CD4-positive, alpha-beta memory T cell (primary cell): Measurements from ENCODE around the gene GRIK1. TPM values are rescaled to one million over a fixed set of nuclear protein-coding genes. Genes with fewer than 3 reads are reported as not detected.

Experiments used
- CTCF ChIA-PET: fragments of 350-600 bp; sonication (Branson Sonifier 250); formaldehyde crosslinking; loops from one replicate; lab custom pipeline; 2021; ENCODE audit warnings: inconsistent platforms; ENCODE audit not compliant: partially characterized antibody; lab: Charles Lee
- POLR2A ChIA-PET: fragments of 350-600 bp; sonication (Branson Sonifier 250); formaldehyde crosslinking; loops from one replicate; lab custom pipeline; 2021; ENCODE audit not compliant: partially characterized antibody; lab: Charles Lee
- DNase-seq, 5 donors: peaks; one replicate each; pipeline versions ENCODE4 v3.0.0 to v3.0.0-alpha.2; 2020 to 2022; ENCODE audit warnings: mixed read lengths in 1 of 5
- H3K27ac ChIP-seq: one replicate; pipeline ENCODE4 v1.7.0; 2013; ENCODE audit warnings: low read depth, low read length
- H3K27me3 ChIP-seq: 2 replicates; pipeline ENCODE4 v1.7.0; 2013; ENCODE audit warnings: mild to moderate bottlenecking, low read length, moderate library complexity; ENCODE audit not compliant: insufficient read depth
- H3K36me3 ChIP-seq: 2 replicates; pipeline ENCODE4 v1.7.0; 2013; ENCODE audit warnings: mild to moderate bottlenecking, low read length, moderate library complexity; ENCODE audit not compliant: insufficient read depth
- H3K4me1 ChIP-seq: 2 replicates; pipeline ENCODE4 v1.7.0; 2013; ENCODE audit warnings: mild to moderate bottlenecking, low read length, moderate library complexity; ENCODE audit not compliant: insufficient read depth
- H3K4me3 ChIP-seq, 2 donors: one replicate each; pipeline ENCODE4 v1.7.0; 2013; ENCODE audit warnings: low read length in 2 of 2, mild to moderate bottlenecking in 1 of 2
- H3K9me3 ChIP-seq, 2 donors: one replicate each; pipeline ENCODE4 v1.7.0; 2013; ENCODE audit warnings: low read length in 2 of 2, control low read depth in 1 of 2; ENCODE audit not compliant: control insufficient read depth in 1 of 2
- H3K27ac Mint-ChIP-seq, 7 donors: one replicate each; pipeline ENCODE4 v1.8.0; 2020 to 2021; ENCODE audit warnings: mixed read lengths in 7 of 7, mild to moderate bottlenecking in 6 of 7, inconsistent platforms in 3 of 7, moderate library complexity in 3 of 7
- H3K27me3 Mint-ChIP-seq, 2 donors: one replicate each; pipeline ENCODE4 v1.8.0; 2020 to 2021; ENCODE audit warnings: mixed read lengths in 2 of 2
- H3K36me3 Mint-ChIP-seq, 2 donors: one replicate each; pipeline ENCODE4 v1.8.0; 2020 to 2021; ENCODE audit warnings: mixed read lengths in 2 of 2, inconsistent platforms in 1 of 2, mild to moderate bottlenecking in 1 of 2
- H3K4me1 Mint-ChIP-seq, 4 donors: one replicate each; pipeline ENCODE4 v1.8.0; 2020 to 2021; ENCODE audit warnings: mixed read lengths in 4 of 4, mild to moderate bottlenecking in 1 of 4
- H3K4me3 Mint-ChIP-seq, 8 donors: one replicate each; pipeline ENCODE4 v1.8.0; 2020 to 2021; ENCODE audit warnings: mixed read lengths in 8 of 8, mild to moderate bottlenecking in 7 of 8, moderate library complexity in 6 of 8, inconsistent platforms in 3 of 8
- H3K9me3 Mint-ChIP-seq, 8 donors: one replicate each; pipeline ENCODE4 v1.8.0; 2020 to 2021; ENCODE audit warnings: mixed read lengths in 8 of 8, mild to moderate bottlenecking in 5 of 8, inconsistent platforms in 3 of 8, moderate library complexity in 1 of 8
- intact Hi-C: fragments of 100-400 bp; cut with micrococcal nuclease; formaldehyde crosslinking; loops from one replicate; pipeline ENCODE4 v1.15.1; 2023
- polyA plus RNA-seq, 2 donors: library from polyadenylated mRNA; unstranded; fragments of 300-500 nt; fragmentation: Illumina TruSeq; gene quantifications; one replicate each; pipeline ENCODE4 v1.2.3, GENCODE V29; 2021
- total RNA-seq, 2 experiments: library from RNA; stranded (reverse); gene quantifications; one replicate each; pipeline ENCODE4 v1.2.3, GENCODE V29; 2021

The GRIK1 gene
- total and polyA plus RNA-seq, 4 experiments from 2014 or later = not detected

- intact Hi-C loops = no loop called here
- Mint-ChIP-seq H3K4me3 (no peak overlapping the region), H3K27me3 (no peaks in the 10 kb centered on the region), H3K4me1 (no peaks in the 10 kb centered on the region), H3K36me3 (no peaks in the 10 kb centered on the region), H3K9me3 (peaks cover 0 to 13% (median 4%) of the 10 kb centered on the region in 8 donors), H3K27ac (no peak overlapping the region)
- H3K4me1 ChIP-seq = no peaks in the 10 kb centered on the region
- no peak overlapping the region for H3K27ac ChIP-seq
- no peaks in the 10 kb centered on the region for H3K36me3 ChIP-seq
- H3K4me3 ChIP-seq = no peak overlapping the region
- ChIA-PET POLR2A (no interaction called here), CTCF (no interaction called here)
- H3K9me3 ChIP-seq = no peaks in the 10 kb centered on the region
- no peaks in the 10 kb centered on the region for H3K27me3 ChIP-seq
- DNase-seq = no peak
These were observed 114.5 kb downstream of the GRIK1 start for GRCh38 chr21:29825345-29825744.

- H3K4me3 Mint-ChIP-seq = no peak overlapping the region
- intact Hi-C loops = no loop called here
- no peaks in the 10 kb centered on the region for H3K27me3 ChIP-seq
- CTCF ChIA-PET = no interaction called here
- H3K27ac Mint-ChIP-seq = no peak overlapping the region
- no peak for DNase-seq
- H3K36me3 Mint-ChIP-seq = no peaks in the 10 kb centered on the region
- H3K36me3 ChIP-seq = no peaks in the 10 kb centered on the region
- POLR2A ChIA-PET = no interaction called here
- H3K9me3 Mint-ChIP-seq = peaks cover 0 to 2% (median 0%) of the 10 kb centered on the region in 8 donors
- no peaks in the 10 kb centered on the region for H3K4me1 ChIP-seq
- no peaks in the 10 kb centered on the region for H3K9me3 ChIP-seq
- no peaks in the 10 kb centered on the region for H3K4me1 Mint-ChIP-seq
- H3K4me3 ChIP-seq = no peak overlapping the region
- no peaks in the 10 kb centered on the region for H3K27me3 Mint-ChIP-seq
- no peak overlapping the region for H3K27ac ChIP-seq
These were observed 117.7 kb downstream of the GRIK1 start for GRCh38 chr21:29822064-29822463.

GRCh38 chr21:29821230-29821629 lies 118.6 kb downstream of the GRIK1 start:
- Mint-ChIP-seq H3K36me3 (no peaks in the 10 kb centered on the region), H3K9me3 (no peaks in the 10 kb centered on the region), H3K27ac (no peak overlapping the region), H3K27me3 (no peaks in the 10 kb centered on the region), H3K4me1 (no peaks in the 10 kb centered on the region), H3K4me3 (no peak overlapping the region)
- Histone ChIP-seq H3K36me3 (no peaks in the 10 kb centered on the region), H3K27me3 (no peaks in the 10 kb centered on the region), H3K4me3 (no peak overlapping the region), H3K9me3 (no peaks in the 10 kb centered on the region), H3K4me1 (no peaks in the 10 kb centered on the region), H3K27ac (no peak overlapping the region)
- no peak for DNase-seq
- ChIA-PET POLR2A (no interaction called here), CTCF (no interaction called here)
- intact Hi-C loops = no loop called here

- CTCF ChIA-PET = no interaction called here
- Histone ChIP-seq H3K9me3 (no peaks in the 10 kb centered on the region), H3K27me3 (no peaks in the 10 kb centered on the region), H3K36me3 (no peaks in the 10 kb centered on the region), H3K4me3 (no peak overlapping the region), H3K4me1 (no peaks in the 10 kb centered on the region), H3K27ac (no peak overlapping the region)
- Mint-ChIP-seq H3K27me3 (no peaks in the 10 kb centered on the region), H3K36me3 (no peaks in the 10 kb centered on the region), H3K27ac (no peak overlapping the region), H3K9me3 (no peaks in the 10 kb centered on the region), H3K4me3 (no peak overlapping the region), H3K4me1 (no peaks in the 10 kb centered on the region)
- POLR2A ChIA-PET = no interaction called here
- intact Hi-C loops = no loop called here
- DNase-seq = no peak
These were observed 120.0 kb downstream of the GRIK1 start for GRCh38 chr21:29819675-29820326.

- no peaks in the 10 kb centered on the region for H3K9me3 ChIP-seq
- no peaks in the 10 kb centered on the region for H3K36me3 Mint-ChIP-seq
- no peaks in the 10 kb centered on the region for H3K36me3 ChIP-seq
- H3K27me3 ChIP-seq = no peaks in the 10 kb centered on the region
- intact Hi-C loops = no loop called here
- no peak overlapping the region for H3K4me3 Mint-ChIP-seq
- CTCF ChIA-PET = no interaction called here
- H3K27me3 Mint-ChIP-seq = no peaks in the 10 kb centered on the region
- H3K4me1 Mint-ChIP-seq = no peaks in the 10 kb centered on the region
- no peak for DNase-seq
- no peak overlapping the region for H3K4me3 ChIP-seq
- no peak overlapping the region for H3K27ac ChIP-seq
- no peaks in the 10 kb centered on the region for H3K9me3 Mint-ChIP-seq
- no peaks in the 10 kb centered on the region for H3K4me1 ChIP-seq
- H3K27ac Mint-ChIP-seq = no peak overlapping the region
- POLR2A ChIA-PET = no interaction called here
These were observed 121.3 kb downstream of the GRIK1 start for GRCh38 chr21:29818383-29818921.

GRCh38 chr21:29817450-29817849 lies 122.3 kb downstream of the GRIK1 start:
- POLR2A ChIA-PET = no interaction called here
- no peaks in the 10 kb centered on the region for H3K4me1 Mint-ChIP-seq
- CTCF ChIA-PET = no interaction called here
- no peaks in the 10 kb centered on the region for H3K27me3 Mint-ChIP-seq
- H3K9me3 ChIP-seq = no peaks in the 10 kb centered on the region
- H3K36me3 ChIP-seq = no peaks in the 10 kb centered on the region
- H3K4me3 Mint-ChIP-seq = no peak overlapping the region
- H3K27ac Mint-ChIP-seq = no peak overlapping the region
- H3K27ac ChIP-seq = no peak overlapping the region
- no peaks in the 10 kb centered on the region for H3K27me3 ChIP-seq
- no peaks in the 10 kb centered on the region for H3K4me1 ChIP-seq
- DNase-seq = no peak
- no peaks in the 10 kb centered on the region for H3K9me3 Mint-ChIP-seq
- H3K4me3 ChIP-seq = no peak overlapping the region
- H3K36me3 Mint-ChIP-seq = no peaks in the 10 kb centered on the region
- intact Hi-C loops = no loop called here

GRCh38 chr21:29812947-29813346 lies 126.8 kb downstream of the GRIK1 start:
- Mint-ChIP-seq H3K4me3 (no peak overlapping the region), H3K9me3 (no peaks in the 10 kb centered on the region), H3K4me1 (no peaks in the 10 kb centered on the region), H3K36me3 (no peaks in the 10 kb centered on the region), H3K27me3 (no peaks in the 10 kb centered on the region), H3K27ac (no peak overlapping the region)
- H3K9me3 ChIP-seq = no peaks in the 10 kb centered on the region
- H3K4me1 ChIP-seq = no peaks in the 10 kb centered on the region
- no peaks in the 10 kb centered on the region for H3K27me3 ChIP-seq
- DNase-seq = no peak
- H3K4me3 ChIP-seq = no peak overlapping the region
- ChIA-PET POLR2A (no interaction called here), CTCF (no interaction called here)
- intact Hi-C loops = no loop called here
- H3K36me3 ChIP-seq = no peaks in the 10 kb centered on the region
- H3K27ac ChIP-seq = no peak overlapping the region
